ENCODE measurements around the gene ZNF124.

DNA sequence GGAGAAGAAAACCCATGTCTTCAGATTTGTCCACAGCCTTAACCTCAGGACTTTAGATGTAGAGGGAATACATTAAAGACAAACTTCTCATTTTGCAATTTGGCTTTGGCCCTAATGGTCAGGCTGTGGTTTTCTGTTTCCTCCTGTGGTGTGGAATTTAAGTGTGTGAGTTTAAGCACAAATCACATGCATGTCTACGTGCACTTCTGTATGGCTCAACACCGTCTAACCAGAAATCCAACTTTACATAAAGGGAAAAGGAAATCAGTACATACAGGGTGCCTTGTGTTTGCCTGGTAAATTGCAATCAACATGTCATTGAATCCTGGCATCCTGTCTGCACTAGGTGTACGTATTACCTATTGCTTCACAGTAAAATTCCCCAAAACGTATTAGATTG is 1.2 kb upstream of the ZNF124 start:
- TF ChIP-seq POLR2AphosphoS5 (IDR thresholded peaks at IDR 0.05; ENCODE audit: low read depth, low read length) = no peak
- TF ChIP-seq REST (IDR thresholded peaks at IDR 0.05; ENCODE audit: insufficient read depth in 1 of 2, low read depth in 2 of 2, low read length in 2 of 2) = no peak
- TF ChIP-seq TAF1 (IDR thresholded peaks at IDR 0.05; ENCODE audit: borderline replicate concordance, insufficient read depth, low read length) = no peak
- TF ChIP-seq SIN3A (IDR thresholded peaks at IDR 0.05; ENCODE audit: borderline replicate concordance, insufficient read depth, low read length) = no peak

Measured in PFSK-1 (cell line).